OCI-LY1 (cell line): ENCODE data around the gene MAGI2.

Source experiments
- CTCF ChIP-seq: fragments of 200-600 bp; sonication (generic), shearing (Covaris generic); IDR thresholded peaks from 2 replicates; pipeline ENCODE4 v1.5.1; 2017; ENCODE audit warnings: mild to moderate bottlenecking, antibody characterized with exemption, low read length, moderate library complexity, mixed read lengths
- EZH2 ChIP-seq: fragments of 200-600 bp; sonication (generic), shearing (Covaris generic); IDR thresholded peaks from 2 replicates; pipeline ENCODE4 v1.8.0; 2017; ENCODE audit warnings: borderline replicate concordance, mixed run types, mild to moderate bottlenecking, antibody characterized with exemption, low read length, moderate library complexity, mixed read lengths

- TF ChIP-seq CTCF: no peak
- no peak for TF ChIP-seq EZH2
Measured at GRCh38 chr7:79494046-79494445, 40.6 kb upstream of the MAGI2 start.
